Adipose tissue (tissue), 3 donors: ENCODE measurements around the gene REC8. TPM values are rescaled to one million over a fixed set of nuclear protein-coding genes. Genes with fewer than 3 reads are reported as not detected.
"Not testable (repeated sequence)": the region's sequence is repeated elsewhere in the genome, so short reads cannot be mapped to it uniquely, and the experiment has no call there.

Experiments used
- H3K27ac ChIP-seq: one replicate; pipeline ENCODE4 v1.5.1; 2013; ENCODE audit warnings: low read depth, low read length
- WGBS, 3 donors: extraction: QIAGEN DNeasy Blood & Tissue Kit; methylation state at CpG; one replicate each; pipeline ENCODE4 v1.1.7; 2013; 5-methylcytosine and 5-hydroxymethylcytosine counted together
- polyA plus RNA-seq, 3 donors: library from polyadenylated mRNA; stranded (reverse); fragments of 200-250 nt; gene quantifications; one replicate each; pipeline ENCODE4 v1.2.3, GENCODE V29; 2013
- donor health status: healthy with polysubstance abuse.
- donor health status: Bipolar disorder and iron deficiency.
- donor health status: healthy.

Gene REC8
- polyA plus RNA-seq, 3 donors, result 3.9 to 19.8 (median 9.4) TPM

DNA sequence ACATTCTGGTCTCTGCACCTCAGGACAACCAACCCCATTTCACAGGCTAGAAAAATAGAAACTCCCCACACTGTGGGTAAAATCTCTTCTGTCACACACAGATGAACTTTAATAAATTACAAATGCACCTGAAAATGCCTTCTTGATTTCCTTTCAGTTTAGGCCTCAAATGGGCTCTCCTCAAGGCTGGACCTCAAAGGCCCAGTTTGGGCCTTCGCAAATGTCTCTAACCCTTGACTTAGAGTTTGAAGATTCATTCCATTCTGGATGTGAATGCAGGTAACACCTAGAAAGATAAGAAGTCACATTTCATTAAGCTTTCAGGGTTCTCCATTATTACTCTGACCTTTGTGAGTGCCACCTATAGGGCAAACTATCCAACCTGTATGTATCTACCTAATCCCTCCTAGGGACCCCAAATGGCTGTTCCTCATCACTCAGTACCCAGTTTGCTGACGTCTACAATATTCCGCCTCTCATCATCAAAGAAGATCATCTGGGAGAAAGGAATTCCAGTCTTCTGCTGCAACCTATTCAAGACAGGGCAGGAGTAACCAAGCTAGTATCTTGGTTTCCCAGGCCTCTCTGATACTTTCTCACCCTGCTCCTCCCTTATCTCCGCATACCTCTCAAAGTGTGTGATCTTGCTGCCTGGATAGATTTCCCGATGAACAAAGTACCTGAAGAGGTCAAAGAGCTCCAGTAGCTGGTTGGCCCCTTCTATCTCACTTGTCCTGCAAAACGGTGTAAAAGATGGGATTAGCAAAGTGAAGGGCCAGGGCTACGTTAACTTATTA lies 42.2 kb downstream of the REC8 start:
- no peak overlapping the region for H3K27ac ChIP-seq
- 91 to 96% (median 92%) methylated on average over 7 of the region's 7 CpGs for WGBS, 3 donors

- H3K27ac ChIP-seq, result peak within 1 kb of the TSS; percentile 87
- WGBS, 3 donors, result 0 to 1% (median 0%) methylated on average over 40 of the region's 40 CpGs
Measured at GRCh38 chr14:24215495-24216344, 43.8 kb downstream of the REC8 start, which contains the start of gene MDP1. TSS of gene MDP1 (minus strand) at chr14:24216066. CDS start at chr14:24215955, 111 bp downstream.

DNA sequence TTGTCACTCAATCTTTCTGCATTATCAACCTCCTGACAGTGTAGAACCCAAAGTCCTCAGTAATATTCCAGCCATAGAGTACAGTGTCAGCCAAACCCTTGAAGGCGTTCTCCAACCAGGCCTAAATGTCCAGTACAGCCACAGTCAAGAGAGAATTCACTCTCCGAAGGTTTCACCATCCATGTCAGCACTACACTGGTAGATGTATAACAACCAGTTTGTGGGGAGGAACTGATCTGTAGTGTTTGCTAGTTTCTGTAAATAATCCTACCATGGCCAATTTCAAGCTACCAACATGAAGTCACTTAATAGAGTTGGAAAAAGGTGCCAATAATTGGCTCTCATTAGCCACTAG lies 44.4 kb downstream of the REC8 start:
- 79 to 89% (median 88%) methylated on average over 2 of the region's 2 CpGs for WGBS, 3 donors
- H3K27ac ChIP-seq, result no peak overlapping the region

GRCh38 chr14:24216876-24217275 lies 45.0 kb downstream of the REC8 start:
- not testable (repeated sequence) for H3K27ac ChIP-seq
- 90 to 93% (median 93%) methylated on average over 1 of the region's 1 CpG for WGBS, 3 donors

- WGBS, 3 donors, result 80 to 92% (median 91%) methylated on average over 4 of the region's 4 CpGs
- no peak overlapping the region for H3K27ac ChIP-seq
Measured at GRCh38 chr14:24219080-24219479, 47.2 kb downstream of the REC8 start.

- WGBS, 3 donors, result 45 to 63% (median 50%) methylated on average over 3 of the region's 3 CpGs
- no peak overlapping the region for H3K27ac ChIP-seq
Measured at GRCh38 chr14:24219521-24219920, 47.6 kb downstream of the REC8 start.

DNA sequence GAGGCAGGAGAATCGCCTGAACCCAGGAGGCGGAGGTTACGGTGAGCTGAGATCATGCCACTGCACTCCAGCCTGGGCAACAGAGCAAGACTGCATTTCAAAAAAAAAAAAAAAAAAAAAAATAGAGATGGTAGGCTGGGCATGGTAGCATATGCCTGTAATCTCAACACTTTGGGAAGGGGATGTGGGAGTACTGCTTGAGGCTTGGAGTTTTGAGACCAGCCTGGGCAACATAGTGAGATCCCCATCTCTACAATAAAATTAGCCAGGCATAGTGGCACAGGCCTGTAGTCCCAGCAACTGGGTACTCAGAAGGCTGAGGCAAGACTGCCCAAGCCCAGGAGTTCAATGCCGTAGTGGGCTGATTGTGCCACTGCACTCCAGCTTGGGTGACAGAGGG lies 51.1 kb downstream of the REC8 start:
- 92 to 96% (median 96%) methylated on average over 4 of the region's 4 CpGs for WGBS, 3 donors
- H3K27ac ChIP-seq, result not testable (repeated sequence)

DNA sequence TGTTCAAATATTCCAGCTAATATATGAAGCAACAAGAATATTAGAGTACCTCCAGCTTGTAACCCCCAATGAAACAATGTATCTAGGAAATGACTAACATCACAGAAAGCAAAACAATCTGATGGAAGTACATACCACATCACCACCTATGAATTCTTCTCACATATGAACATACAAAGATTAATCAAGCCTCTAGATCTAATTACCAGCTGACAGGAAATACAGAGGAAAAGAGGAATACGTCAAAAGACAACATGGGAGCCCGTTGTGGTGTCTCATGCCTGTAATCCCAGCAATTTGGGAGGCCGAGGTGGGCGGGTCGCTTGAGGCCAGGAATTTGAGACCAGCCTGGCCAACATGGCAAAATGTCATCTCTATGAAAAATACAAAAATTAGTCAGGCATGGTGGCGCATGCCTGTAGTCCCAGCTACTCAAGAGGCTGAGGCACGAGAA lies 52.8 kb downstream of the REC8 start:
- 72 to 94% (median 80%) methylated on average over 7 of the region's 7 CpGs for WGBS, 3 donors
- H3K27ac ChIP-seq, result no peak overlapping the region

DNA sequence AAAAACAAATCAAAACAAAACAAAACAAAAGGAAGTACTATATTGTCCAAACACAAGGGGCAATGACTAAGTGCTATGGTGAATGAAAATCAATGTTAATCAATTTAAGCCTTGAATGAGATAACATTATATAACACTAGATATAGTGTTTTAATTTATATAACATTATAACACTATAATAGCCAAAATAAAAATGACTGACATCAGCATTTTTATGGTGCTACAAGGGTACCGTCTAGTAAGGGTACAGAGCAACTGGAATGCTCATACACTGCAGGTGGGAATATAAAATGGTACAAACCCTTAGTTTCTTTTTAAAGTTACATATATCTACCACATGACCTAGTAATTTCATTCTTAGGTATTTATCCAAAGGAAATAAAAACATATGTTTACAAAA lies 54.6 kb downstream of the REC8 start:
- no peak overlapping the region for H3K27ac ChIP-seq
- 74 to 80% (median 76%) methylated on average over 1 of the region's 1 CpG for WGBS, 3 donors

DNA sequence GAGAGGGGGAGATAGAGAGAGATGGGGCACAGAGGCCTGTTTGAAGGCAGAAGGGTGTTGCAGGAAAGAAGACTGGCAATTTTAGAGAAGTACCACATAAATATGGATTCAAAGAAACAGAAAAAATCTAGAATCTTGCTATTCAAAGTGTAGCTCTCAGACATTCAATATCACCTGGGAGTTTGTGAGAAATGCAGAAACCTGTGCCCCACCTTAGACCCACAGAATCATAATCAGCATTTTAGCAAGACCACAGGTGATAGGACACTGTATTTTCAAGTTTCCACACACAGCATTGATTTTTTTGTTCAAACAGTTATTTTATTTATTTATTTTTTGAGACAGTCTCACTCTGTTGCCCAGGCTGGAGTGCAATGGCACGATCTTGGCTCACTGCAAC lies 57.0 kb downstream of the REC8 start:
- H3K27ac ChIP-seq, result no peak overlapping the region
- WGBS, 3 donors, result 0 to 25% (median 3%) methylated on average over 1 of the region's 1 CpG

Other genes starting within 250 kb of the REC8 start
- 10 to 100 TPM; 30.6 to 56.1 (median 55.8) TPM for gene DHRS4, start 218.3 kb upstream of the REC8 start, polyA plus RNA-seq
- 10 to 100 TPM; 21.3 to 51.4 (median 26.8) TPM for gene DHRS4L2, start 183.2 kb upstream of the REC8 start, polyA plus RNA-seq
- gene CARMIL3, start 120.1 kb upstream of the REC8 start, polyA plus RNA-seq, result under 1 TPM; 0.10 to 0.56 (median 0.52) TPM
- gene CPNE6, start 100.5 kb upstream of the REC8 start, polyA plus RNA-seq, result under 1 TPM in 1 of 3 donors, not detected in 2; 0.01 TPM
- gene PCK2, start 77.8 kb upstream of the REC8 start, polyA plus RNA-seq, result 10 to 100 TPM; 22.0 to 75.5 (median 29.5) TPM
- gene DCAF11, start 57.3 kb upstream of the REC8 start, polyA plus RNA-seq, result 10 to 100 TPM; 27.7 to 65.1 (median 35.6) TPM
- gene NRL, start 57.1 kb upstream of the REC8 start, polyA plus RNA-seq, result 1 to 10 TPM; 1.5 to 1.7 (median 1.6) TPM
- gene FITM1, start 41.4 kb upstream of the REC8 start, polyA plus RNA-seq, result 1 to 10 TPM in 1 of 3 donors, under 1 TPM in 1, not detected in 1; 0.61 to 4.6 TPM
- gene PSME1, start 35.9 kb upstream of the REC8 start, polyA plus RNA-seq, result 100 to 1,000 TPM in 2 of 3 donors, 10 to 100 TPM in 1; 98.0 to 228 (median 151) TPM
- gene EMC9, start 30.5 kb upstream of the REC8 start, polyA plus RNA-seq, result 10 to 100 TPM; 16.3 to 17.3 (median 17.2) TPM
- gene PSME2, start 25.5 kb upstream of the REC8 start, polyA plus RNA-seq, result 100 to 1,000 TPM in 2 of 3 donors, 10 to 100 TPM in 1; 73.7 to 193 (median 107) TPM
- 10 to 100 TPM; 36.9 to 49.6 (median 39.3) TPM for gene RNF31, start 24.6 kb upstream of the REC8 start, polyA plus RNA-seq
- 10 to 100 TPM; 36.3 to 79.1 (median 42.5) TPM for gene IRF9, start 10.8 kb upstream of the REC8 start, polyA plus RNA-seq
- 10 to 100 TPM; 11.7 to 36.1 (median 26.7) TPM for gene IPO4, start 16.7 kb downstream of the REC8 start, polyA plus RNA-seq
- 10 to 100 TPM; 13.6 to 44.0 (median 37.7) TPM for gene TM9SF1, start 23.4 kb downstream of the REC8 start, polyA plus RNA-seq
- under 1 TPM in 2 of 3 donors, not detected in 1; 0.05 to 0.06 TPM for gene TSSK4, start 33.6 kb downstream of the REC8 start, polyA plus RNA-seq
- gene CHMP4A, start 41.4 kb downstream of the REC8 start, polyA plus RNA-seq, result 100 to 1,000 TPM in 1 of 3 donors, 10 to 100 TPM in 2; 59.6 to 108 (median 85.4) TPM
- gene MDP1, start 44.0 kb downstream of the REC8 start, polyA plus RNA-seq, result 10 to 100 TPM; 17.7 to 47.6 (median 21.9) TPM
- gene NEDD8, start 60.3 kb downstream of the REC8 start, polyA plus RNA-seq, result 100 to 1,000 TPM in 2 of 3 donors, 10 to 100 TPM in 1; 82.9 to 296 (median 245) TPM
- gene GMPR2, start 60.8 kb downstream of the REC8 start, polyA plus RNA-seq, result 10 to 100 TPM; 37.3 to 52.7 (median 52.0) TPM
- 10 to 100 TPM; 35.3 to 58.9 (median 49.3) TPM for gene TINF2, start 70.5 kb downstream of the REC8 start, polyA plus RNA-seq
- 1 to 10 TPM; 2.5 to 4.6 (median 3.3) TPM for gene TGM1, start 91.1 kb downstream of the REC8 start, polyA plus RNA-seq
- 10 to 100 TPM; 20.7 to 27.0 (median 23.0) TPM for gene RABGGTA, start 99.5 kb downstream of the REC8 start, polyA plus RNA-seq
- 10 to 100 TPM; 11.3 to 26.4 (median 14.8) TPM for gene DHRS1, start 127.7 kb downstream of the REC8 start, polyA plus RNA-seq
- 10 to 100 TPM in 2 of 3 donors, 1 to 10 TPM in 1; 6.8 to 11.6 (median 11.0) TPM for gene NOP9, start 127.8 kb downstream of the REC8 start, polyA plus RNA-seq
- 10 to 100 TPM; 10.3 to 18.0 (median 10.6) TPM for gene CIDEB, start 135.9 kb downstream of the REC8 start, polyA plus RNA-seq
- 1 to 10 TPM in 2 of 3 donors, under 1 TPM in 1; 0.79 to 5.9 (median 2.6) TPM for gene LTB4R2, start 138.1 kb downstream of the REC8 start, polyA plus RNA-seq
- 10 to 100 TPM in 1 of 3 donors, 1 to 10 TPM in 2; 5.1 to 13.3 (median 6.2) TPM for gene LTB4R, start 139.4 kb downstream of the REC8 start, polyA plus RNA-seq
- 100 to 1,000 TPM in 1 of 3 donors, 10 to 100 TPM in 1, 1 to 10 TPM in 1; 8.7 to 107 (median 56.4) TPM for gene ADCY4, start 163.0 kb downstream of the REC8 start, polyA plus RNA-seq
- 10 to 100 TPM in 1 of 3 donors, 1 to 10 TPM in 2; 7.2 to 15.0 (median 8.4) TPM for gene RIPK3, start 167.9 kb downstream of the REC8 start, polyA plus RNA-seq
- 100 to 1,000 TPM in 1 of 3 donors, 10 to 100 TPM in 2; 12.2 to 166 (median 39.6) TPM for gene NFATC4, start 196.1 kb downstream of the REC8 start, polyA plus RNA-seq
- 1 to 10 TPM; 2.7 to 7.6 (median 3.8) TPM for gene NYNRIN, start 226.9 kb downstream of the REC8 start, polyA plus RNA-seq